ENCODE data around the gene CRIP2.

- no peak for TF ChIP-seq CTCF (conservative IDR thresholded peaks at IDR 0.05 in 1 of 2, IDR thresholded peaks at IDR 0.05 in 1 of 2; ENCODE audit: extremely low read depth in 1 of 2, insufficient read depth in 1 of 2, low read depth in 1 of 2, low read length in 2 of 2)
- TF ChIP-seq EZH2 (IDR thresholded peaks at IDR 0.05; ENCODE audit: borderline replicate concordance, low read length): no peak
Observed at GRCh38 chr14:105498430-105499255, 24.0 kb downstream of the CRIP2 start.

All from mammary epithelial cell (primary cell).